ENCODE data around the gene HMG20A.

The HMG20A gene

DNA sequence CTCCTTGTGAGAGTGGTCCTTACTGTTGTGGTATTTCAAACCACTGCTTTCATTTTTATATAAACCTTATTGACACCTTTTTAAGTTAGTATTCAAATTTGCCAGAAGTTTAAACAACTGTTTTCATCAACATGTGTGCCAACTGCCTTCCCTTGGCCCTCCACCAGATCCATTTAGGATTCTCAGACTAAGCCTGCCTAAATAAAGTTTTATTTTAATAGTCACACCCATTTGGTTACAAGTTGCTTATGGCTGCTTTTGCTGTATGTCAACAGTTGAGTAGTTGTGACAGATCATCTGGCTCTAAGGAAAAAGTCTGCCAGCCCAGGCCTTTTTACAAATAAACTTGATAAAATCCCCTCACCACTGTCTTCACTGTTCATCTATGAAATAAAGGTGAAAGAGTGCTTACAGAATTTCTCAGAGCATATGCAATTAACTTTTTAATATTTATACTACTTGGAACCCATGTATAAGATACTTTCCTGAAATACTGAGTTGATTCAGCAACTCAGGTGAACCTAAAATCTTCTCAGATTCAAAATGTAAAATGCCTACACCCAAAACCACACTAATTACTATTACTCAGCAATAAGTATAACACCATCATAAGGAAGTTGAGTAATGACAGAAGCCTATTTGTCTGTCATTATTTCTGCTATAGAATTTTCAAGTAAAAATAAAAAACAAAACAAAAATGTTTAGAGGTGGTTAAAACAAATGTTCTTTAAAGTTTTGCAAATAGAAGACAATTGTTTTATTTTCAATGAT lies 35.9 kb upstream of the HMG20A start:
- no peak overlapping the region for H3K27ac ChIP-seq
- TF ChIP-seq ZFX (IDR thresholded peaks at IDR 0.05; ENCODE audit: borderline replicate concordance), result no peak
- TF ChIP-seq, protein P1, sequence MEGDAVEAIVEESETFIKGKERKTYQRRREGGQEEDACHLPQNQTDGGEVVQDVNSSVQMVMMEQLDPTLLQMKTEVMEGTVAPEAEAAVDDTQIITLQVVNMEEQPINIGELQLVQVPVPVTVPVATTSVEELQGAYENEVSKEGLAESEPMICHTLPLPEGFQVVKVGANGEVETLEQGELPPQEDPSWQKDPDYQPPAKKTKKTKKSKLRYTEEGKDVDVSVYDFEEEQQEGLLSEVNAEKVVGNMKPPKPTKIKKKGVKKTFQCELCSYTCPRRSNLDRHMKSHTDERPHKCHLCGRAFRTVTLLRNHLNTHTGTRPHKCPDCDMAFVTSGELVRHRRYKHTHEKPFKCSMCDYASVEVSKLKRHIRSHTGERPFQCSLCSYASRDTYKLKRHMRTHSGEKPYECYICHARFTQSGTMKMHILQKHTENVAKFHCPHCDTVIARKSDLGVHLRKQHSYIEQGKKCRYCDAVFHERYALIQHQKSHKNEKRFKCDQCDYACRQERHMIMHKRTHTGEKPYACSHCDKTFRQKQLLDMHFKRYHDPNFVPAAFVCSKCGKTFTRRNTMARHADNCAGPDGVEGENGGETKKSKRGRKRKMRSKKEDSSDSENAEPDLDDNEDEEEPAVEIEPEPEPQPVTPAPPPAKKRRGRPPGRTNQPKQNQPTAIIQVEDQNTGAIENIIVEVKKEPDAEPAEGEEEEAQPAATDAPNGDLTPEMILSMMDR (IDR thresholded peaks at IDR 0.05), result no peak

DNA sequence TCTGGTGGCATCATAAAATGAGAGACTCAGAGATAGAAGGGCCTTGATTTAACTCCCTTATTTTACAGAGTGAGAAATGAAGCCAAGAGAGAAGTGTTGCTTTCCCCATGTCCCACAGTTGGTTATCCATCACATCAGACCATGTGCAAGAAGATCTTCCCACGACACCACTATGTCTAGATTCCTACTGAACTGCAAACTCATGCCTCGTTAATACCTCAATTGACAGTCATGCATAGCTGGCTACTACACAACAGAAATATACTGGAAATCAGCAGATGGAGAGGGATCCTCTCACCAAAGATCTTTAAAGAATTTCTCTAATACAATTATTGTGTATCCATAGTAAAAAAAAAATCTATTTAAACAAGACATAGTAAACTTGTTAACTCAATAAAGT lies 34.1 kb upstream of the HMG20A start:
- no peak overlapping the region for H3K27ac ChIP-seq
- TF ChIP-seq ZFX (IDR thresholded peaks at IDR 0.05; ENCODE audit: borderline replicate concordance), result no peak
- TF ChIP-seq, protein P1 (IDR thresholded peaks at IDR 0.05), result no peak

DNA sequence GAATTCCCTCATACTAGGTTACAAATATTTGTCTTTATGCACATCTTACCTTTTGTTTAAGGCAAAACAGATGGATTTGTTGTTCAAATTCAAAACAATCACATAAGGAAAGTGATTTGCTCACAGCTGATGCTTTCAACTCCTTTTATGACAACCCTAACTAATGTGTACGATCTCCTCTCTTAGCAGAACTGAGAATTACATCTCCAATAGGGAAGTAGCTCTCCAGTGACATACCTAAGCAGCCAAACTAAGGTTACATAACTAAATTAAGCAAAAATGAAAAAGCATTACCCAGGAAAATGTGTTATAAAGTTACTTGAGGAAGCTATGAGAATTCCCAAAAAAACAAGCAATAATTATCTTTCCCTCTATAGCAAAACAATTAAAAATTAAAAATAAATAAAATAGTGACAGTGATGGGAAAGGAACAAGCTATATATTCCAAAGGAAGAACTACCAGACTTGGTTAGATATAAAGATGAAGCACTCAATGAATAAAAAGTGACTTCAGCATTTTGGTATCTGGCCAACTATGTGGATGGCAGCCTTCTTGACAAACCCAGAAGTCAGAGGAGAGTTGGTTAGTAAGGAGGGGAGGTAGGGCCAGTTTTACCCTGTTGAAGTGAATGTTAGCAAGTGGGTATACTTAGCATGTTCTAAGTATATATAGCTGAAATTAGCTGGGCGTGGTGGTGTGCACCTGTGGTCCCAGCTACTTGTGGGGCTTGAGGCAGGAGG lies 33.2 kb upstream of the HMG20A start:
- TF ChIP-seq, protein P1 (IDR thresholded peaks at IDR 0.05), result no peak
- TF ChIP-seq ZFX (IDR thresholded peaks at IDR 0.05; ENCODE audit: borderline replicate concordance), result no peak
- H3K27ac ChIP-seq, result no peak overlapping the region

DNA sequence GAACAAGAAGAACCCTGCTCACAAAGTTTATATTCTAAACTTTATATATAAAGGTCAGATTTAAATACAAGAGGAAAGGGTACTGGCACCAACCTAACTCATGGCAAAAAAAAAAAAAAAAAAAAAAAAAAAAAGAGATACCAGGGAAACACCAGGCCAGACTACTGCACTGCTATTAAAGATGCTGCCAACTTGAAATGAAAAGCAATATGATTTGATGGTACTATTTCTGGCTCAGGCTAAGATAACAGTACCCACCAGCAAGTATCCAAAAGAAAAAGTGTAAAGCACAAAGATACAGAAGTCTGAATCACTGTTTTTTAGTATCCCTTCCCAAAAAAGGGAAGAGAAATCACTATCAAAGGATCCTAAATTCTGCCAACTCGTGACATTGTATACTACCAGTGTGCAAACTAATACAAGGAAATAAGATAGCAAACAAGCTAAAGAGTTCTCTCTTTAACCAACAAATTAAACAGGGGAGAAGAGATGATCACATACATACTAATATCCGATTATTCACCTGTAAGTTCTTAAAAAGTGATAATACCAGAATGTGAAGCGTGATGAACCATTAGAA lies 29.2 kb upstream of the HMG20A start:
- TF ChIP-seq ZFX (IDR thresholded peaks at IDR 0.05; ENCODE audit: borderline replicate concordance), result no peak
- TF ChIP-seq, protein P1 (IDR thresholded peaks at IDR 0.05), result no peak
- H3K27ac ChIP-seq, result no peak overlapping the region

DNA sequence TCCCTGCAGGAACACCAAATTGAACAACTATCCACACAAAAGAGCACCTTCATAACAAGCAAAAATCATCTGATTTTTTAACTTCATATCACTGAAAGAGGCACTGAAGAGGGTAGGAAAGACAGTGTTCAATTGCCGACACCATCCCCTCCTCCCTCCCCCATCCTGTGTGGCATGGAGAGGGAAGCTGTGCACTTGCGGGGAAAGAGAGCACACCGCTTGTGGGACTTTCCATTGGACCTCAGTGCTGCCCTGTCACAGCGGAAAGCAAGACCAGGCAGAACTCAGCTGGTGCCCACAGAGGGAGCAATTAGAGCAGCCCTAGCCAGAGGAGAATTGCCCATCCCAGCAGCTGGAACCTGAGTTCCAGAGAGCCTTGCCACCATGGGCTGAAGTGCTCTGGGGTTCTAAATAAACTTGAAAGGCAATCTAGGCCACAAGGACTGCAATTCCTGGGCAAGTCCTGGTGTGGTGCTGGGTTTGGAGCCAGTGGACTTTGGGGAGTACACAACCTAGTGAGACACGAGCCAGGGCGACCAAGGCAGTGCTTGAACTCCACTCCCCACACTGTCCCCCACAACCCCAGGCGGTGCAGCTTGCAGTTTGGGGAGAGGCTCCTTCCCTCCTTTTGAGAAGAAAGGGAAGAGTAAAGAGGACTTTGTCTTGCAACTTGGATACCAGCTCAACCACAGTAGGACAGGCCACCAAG lies 27.8 kb upstream of the HMG20A start:
- TF ChIP-seq ZFX (IDR thresholded peaks at IDR 0.05; ENCODE audit: borderline replicate concordance), result no peak
- TF ChIP-seq, protein P1 (IDR thresholded peaks at IDR 0.05), result no peak
- H3K27ac ChIP-seq, result no peak overlapping the region

DNA sequence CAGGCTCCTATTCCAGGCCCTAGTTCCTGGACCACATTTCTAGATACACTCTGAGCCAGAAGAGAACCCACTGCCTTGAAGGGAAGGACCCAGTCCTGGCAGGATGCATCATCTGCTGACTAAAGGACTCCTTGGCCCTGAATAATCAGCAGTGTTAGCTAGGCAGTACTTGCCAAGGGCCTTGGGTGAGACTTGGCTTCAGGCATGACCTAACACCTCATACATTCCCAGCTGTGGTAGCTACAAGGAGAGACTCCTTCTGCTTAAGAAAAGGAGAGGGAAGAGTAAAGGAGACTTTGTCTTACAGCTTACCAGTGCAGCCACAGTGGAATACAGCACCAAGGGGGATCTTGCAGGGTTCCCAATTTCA lies 27.2 kb upstream of the HMG20A start:
- TF ChIP-seq, protein P1 (IDR thresholded peaks at IDR 0.05), result no peak
- no peak for TF ChIP-seq ZFX (IDR thresholded peaks at IDR 0.05; ENCODE audit: borderline replicate concordance)

More for the DNA sequence above, 27.2 kb upstream of the HMG20A start:
- H3K27ac ChIP-seq, result no peak overlapping the region

All from 22Rv1 (cell line).